NCI-H2196 treated with DMSO at 0.1 percent for 48 hours (cell line): ENCODE results near the gene SOX6.
"Not testable (repeated sequence)": the region's sequence is repeated elsewhere in the genome, so short reads cannot be mapped to it uniquely, and the experiment has no call there.

Source experiments
- DNase-seq: peaks from one replicate; lab custom pipeline; 2025; ENCODE audit not compliant: unreplicated experiment; lab: John Stamatoyannopoulos, UW

The SOX6 gene

DNA sequence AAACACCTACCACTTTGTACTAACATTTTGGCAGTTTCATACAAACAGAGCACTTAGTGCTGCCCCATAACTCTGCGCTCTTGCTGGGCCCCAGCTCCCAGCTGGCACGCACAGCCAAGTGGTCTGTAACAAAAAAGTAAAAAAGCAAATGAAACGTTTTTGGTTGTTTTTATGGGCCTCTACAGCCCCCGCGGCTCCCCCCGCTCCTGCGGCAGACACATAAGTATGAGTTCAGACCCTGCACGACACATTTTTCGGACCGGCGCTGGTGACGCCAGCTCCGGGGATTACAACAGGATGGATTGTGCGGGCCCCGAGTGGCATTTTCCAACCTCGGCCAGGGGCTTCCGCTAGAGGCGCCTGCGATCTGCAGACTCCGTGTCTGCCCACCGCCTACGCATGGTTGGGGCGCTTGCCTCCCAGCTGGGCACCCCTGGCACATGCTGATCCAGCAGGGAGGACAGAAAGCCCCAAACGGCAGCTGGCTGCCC lies 418.2 kb downstream of the SOX6 start:
- no peak for DNase-seq

DNA sequence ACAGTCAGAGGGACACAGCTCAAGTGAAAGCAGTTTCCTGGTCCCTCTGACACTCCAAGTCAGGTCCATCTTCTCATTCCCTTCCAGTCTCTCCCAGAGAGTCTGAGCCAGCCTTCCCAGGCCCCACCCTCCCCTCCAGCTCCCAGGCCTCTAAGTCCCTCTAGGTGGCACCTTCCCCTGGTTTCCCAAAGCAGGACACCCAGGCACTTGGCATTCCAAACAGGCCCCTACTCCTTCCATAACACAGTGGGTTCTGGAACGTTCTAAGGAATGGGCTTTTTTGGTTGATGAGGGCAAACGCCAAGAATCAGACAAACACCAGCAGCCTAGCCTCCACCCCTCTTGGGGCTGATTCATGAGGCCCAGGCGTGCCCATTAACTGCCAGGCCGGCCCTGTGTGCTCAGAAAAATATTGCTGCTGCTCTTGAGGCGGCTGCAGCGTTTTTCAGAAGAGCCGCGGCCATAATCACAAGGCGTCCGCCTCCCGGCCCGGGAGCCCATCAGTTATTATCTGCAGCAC lies 418.7 kb downstream of the SOX6 start:
- DNase-seq = no peak

DNA sequence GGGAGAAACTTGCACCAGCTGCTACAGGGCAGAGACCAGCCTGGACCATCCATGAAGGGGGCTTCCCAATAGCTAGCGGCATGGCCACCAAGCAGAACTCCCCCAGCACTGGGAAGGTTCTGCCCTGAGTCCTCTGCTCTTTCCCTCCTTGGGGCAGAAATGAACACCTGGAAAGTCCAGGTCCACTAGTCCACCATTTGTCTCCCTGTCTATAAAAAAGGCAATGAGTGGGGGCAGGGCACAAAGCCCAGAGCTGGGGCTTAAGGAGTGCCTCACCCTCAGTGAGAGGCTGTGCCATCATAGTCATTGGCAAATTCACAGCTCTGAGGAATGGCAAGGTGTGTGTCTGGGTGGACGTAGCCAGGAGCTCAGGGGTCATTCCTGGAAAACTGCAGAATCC lies 420.3 kb downstream of the SOX6 start:
- DNase-seq = no peak

DNA sequence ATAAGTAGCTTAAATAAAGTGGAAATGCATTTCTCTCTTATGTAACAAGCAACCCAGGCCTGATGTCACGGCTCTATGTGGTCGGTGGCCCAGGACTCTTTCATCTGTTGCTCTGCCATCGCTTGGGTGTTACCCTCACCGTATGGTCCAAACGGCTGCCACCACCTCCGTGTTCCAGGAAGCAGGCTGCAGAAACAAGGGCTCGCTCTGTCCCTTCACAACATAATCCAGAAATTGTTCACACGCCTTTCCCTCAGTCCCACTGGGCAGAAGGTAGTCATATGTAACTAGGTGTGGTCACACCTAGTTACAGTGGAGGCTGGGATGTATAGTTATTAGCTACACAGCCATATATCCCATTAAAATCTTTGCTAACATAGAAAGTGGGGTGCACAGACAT lies 421.0 kb downstream of the SOX6 start:
- DNase-seq = no peak

DNA sequence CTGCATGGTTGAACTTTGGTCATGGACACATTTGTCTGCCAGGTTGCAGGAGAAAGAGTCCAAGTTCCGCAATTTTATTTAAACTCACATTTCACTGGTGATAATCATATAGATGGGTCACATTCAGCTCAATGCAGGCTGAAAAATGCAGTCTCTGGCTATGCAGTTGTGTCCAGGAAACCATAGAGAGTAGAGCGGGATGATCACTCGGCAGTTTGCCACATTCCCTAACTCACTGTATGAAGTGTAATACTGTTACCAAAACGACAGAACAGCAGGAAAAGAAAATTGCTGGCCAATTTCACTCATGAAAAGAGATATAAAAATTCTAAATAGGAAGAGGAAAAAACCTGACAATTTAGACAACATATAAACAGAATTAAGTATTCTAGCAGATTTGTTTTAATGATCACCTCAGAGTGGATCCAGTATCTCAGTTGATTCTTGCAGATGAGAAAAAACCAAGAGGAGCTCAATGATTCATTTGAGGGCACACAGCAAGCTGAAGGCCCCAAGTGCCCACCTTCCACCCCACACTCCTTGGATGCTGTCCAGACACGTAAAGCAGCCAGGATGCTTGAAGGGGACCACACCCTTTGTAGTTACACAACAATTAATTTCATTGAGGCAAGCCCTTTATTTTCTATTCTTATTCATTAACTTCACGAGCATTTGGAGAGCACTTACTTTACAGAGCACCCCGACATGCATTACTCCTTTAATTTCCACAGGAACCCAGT lies 422.3 kb downstream of the SOX6 start:
- DNase-seq = no peak

DNA sequence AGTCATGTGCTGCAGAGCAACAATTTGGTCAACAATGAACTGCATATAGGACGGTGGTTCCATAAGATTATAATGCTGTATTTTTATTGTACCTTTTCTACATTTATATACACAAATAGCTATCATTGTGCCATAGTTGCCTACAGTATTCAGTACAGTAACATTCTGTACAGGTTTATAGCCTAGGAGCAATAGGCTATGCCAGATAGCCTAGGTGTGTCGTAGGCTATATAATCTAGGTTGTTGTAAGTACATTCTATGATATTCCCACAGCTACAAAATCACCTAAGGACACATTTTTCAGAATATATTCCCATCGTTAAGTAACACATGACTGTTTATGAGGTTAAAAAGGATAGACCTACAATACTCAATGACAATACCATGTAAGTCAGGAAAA lies 423.9 kb downstream of the SOX6 start:
- no peak for DNase-seq

DNA sequence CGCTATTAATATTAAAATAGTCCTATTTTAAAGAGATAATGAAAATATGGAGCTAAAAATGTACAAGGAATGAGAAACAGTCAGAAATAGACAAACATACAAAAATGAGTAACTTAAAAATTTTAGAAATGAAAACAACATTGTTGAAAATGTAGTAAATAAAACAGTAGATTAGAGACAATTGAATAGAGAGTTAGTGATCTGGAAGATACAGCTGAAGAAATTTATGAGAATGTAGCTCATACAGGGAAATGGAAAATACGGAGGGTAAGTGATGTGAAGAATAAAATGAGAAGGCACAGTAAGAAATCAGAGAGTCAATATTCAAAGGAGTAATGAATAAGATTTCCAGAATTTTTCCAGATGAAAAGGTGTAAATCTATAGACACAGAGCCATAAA lies 424.8 kb downstream of the SOX6 start:
- no peak for DNase-seq

DNA sequence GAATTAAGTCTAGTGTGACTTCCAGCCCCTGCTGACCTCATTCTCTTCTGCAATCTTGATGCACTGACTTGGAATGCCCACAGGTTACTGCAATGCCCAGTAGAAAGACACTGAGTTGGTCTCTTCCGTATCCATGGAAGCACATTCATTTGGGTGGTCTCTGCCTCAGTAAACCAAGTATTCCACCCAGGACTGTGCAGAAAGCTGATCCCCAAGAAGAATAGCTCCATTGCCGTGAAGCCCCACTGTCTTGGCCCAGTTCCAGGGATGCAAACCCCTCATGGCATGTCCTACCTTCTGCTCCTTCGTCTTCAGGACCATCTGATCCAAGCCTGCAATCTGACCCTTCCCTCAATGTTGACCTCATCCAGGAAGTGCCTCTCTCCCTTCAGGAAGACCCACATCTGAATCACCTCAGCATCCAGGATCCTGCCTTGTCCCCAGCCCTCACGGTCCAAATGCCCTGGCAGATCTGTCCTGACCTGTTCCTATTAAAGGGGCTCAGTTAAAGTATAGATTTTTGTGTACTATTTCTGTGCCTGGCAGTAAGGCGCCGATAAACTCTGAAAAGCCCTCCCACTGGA lies 425.8 kb downstream of the SOX6 start:
- no peak for DNase-seq

DNA sequence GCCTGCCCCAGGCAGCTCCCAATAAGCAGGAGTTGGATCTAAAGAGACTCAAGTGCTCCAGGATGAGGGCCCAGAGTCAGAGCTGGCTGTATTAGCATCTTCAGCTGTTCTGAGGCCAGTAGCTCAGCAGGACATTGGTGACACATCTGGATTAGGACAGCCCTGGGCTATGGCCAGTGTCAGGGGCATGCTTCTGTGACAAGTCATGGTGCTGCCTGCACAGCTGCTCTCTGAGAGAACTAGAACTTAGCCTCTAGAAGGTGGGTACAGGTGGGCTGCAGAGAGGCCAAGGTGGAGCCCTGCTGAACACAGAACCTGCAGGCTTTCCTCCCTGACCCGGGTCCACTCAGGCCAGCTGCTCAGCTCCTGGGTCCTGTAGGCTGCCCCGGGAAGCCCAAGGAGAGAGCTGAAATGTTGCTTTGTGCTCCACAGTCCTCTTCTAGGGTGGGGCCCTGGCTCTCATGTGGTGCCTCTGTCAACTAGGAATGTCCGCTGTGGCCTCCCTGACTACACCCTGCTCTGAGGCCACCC lies 426.9 kb downstream of the SOX6 start:
- DNase-seq = no peak

DNA sequence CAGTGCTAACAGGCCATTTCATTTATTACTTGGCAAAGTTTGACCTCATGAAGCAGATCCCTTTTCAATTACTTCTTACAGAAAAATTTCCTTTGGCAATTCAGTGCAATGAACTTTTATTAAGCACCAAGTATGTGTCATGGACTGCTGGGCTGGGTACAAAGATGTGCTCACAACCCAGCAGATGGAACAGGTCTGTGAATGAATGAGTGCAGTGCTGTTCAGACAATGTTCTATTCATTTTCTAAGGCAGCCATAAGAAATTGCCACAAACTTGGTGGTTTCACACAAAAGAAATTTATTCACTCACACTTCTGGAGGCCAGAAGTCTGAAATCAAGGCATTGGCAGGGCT lies 428.5 kb downstream of the SOX6 start:
- DNase-seq = no peak

DNA sequence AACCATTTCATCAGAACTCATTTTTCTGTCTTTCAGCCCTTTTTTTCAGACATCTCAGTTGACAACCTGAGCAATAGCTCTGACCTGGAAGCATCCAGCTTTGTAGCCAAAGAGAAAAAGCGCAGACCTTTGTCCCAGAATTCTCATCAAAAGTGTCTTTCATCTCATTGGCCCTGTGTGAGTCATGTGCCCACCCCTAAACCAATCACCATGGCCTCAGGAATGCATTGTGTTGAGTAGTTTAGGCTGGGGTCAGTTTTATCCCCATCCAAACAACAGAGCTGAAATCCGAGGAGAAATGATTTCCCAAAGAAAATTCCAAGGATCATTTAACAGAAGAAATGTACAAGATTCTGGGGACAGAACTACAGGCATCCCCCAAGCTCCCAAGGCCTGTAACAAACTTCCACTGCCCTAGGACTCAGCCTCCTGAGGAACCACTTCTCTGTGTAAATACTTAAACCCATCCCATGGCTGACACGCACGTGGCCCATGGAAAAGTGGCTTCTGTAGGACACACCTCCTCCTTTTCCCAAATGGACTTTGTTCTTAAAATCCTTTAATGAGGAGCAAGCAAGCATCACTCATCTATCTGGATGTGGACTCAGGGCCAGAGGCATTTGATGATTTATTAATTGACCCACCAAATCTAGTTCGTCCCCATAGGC lies 429.0 kb downstream of the SOX6 start:
- DNase-seq = no peak

DNA sequence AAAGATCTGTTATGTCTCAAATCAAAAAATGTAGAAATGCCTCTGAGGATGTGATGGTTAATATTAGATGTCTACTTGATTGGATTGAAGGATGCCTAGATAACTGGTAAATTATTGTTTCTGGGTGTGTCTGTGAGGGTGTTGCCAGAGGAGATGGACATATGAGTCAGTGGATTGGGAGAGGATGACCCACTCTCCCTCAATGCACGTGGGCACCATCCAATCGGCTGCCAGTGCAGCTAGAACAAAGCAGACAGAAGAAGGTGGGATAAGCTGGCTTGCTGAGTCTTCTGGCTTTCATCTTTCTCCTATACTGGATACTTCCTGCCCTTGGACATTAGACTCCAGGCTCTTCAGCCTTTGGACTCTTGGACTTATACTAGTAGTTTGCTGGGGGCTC lies 430.3 kb downstream of the SOX6 start:
- DNase-seq = no peak

DNA sequence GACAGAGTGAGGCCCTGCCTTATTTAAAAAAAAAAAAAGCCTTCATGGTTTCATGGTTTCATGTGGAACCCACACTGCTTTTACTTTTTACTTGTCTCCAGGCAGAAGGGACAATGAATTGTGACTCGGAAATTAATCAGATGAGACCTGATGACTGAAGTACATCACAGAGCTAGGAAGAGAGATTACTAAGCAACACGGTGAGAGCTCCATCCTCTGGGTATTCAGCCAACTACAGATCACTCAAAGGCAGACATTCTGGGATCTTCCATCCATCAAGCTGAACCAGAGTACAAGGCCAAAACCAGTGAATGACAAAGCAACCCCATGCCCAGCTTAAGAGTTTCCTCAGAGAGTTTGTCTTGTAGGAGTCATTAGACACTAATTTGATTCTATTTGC lies 433.2 kb downstream of the SOX6 start:
- DNase-seq = no peak

DNA sequence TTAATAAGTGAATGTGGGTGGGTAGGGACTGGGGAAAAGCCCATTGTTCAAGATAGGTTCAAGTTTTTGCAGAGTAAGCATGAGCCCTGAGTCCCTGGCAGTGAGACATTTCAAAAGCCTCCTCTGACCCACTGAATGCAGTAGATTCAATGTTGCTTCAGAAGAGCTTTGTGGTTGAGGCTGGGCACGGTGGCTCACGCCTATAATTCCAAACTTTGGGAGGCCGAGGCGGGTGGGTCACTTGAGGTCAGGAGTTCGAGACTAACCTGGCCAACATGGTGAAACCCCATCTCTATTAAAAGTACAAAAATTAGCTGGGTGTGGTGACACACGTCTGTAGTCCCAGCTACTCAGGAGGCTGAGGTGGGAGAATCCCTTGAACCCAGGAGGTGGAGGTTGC lies 433.6 kb downstream of the SOX6 start:
- DNase-seq = not testable (repeated sequence)

DNA sequence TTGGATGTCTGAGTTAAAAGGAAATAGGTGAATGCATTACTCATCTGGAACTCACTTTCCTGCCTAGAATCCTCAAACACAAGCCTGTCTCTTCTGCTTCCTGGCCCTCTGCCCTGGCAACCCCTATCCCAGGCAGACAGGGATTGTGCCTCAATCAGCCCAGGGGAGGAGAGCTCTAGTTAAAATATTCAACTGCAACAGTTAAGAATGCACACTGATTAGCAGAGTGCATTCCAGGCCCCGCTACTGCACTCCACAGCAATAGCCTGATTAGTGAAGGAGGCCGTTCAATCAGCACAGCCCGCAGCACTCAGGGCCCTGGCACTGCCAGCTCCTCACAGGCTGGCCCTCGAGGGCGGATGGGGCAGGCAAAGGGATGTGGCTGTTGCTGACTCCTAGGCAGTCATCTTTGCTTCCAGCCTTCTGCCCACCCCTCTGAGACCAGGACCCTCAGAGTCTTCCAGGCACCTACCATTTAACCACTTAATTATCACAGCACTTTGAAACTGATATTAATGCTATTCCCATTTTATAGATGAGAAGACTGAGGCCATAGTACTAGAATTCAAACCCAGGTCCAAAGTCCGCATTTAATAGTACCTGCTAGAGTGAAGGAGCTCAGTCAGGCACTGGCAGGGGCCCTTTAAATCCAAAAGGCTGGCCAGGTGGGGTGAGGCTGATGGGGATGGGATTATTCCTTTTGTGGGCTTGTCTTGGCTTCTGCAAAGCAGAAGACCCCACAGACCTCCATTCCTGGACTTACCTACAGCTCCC lies 435.3 kb downstream of the SOX6 start:
- no peak for DNase-seq

DNA sequence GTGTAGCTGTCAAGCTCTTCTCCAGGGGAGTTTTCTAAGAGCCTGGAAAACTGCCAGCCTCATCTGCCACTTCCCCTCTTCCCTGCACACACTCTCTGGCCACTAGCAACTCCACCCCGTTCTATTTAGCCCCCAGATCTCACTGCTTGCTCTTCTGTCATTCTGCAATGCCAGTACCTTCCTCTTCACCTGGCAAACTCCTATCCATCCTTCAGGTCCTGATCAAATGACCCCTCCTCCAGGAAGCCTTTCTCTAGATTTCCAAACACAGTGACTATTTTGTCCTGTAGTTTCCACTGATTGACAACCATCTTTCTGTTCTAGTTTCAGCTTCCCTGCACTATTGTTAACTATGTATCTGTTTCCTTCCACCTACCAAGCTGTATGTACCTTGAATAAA lies 437.7 kb downstream of the SOX6 start:
- no peak for DNase-seq

DNA sequence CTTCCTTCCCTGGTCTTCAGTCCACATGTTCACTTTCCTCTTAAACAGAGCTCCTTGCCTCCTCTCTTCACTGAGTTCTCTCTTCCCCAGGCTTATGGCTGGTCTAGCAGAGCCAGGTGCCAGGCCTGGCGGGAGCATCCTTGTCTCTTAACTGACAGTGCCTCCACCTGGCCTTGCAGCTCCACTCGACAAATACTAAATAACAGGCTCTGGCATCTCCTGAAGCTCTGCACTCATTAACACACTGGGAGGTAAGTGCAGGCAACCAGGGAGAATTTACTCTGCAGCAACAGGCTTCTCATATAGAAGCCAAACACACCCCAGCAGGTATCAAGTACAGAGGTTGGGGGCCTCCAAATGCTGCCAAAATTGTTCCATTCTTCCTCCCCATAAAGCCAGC lies 438.1 kb downstream of the SOX6 start:
- DNase-seq = peak; percentile 13
